IMR-90 (cell line): Measurements from ENCODE around the gene EPHB6. TPM values are rescaled to one million over a fixed set of nuclear protein-coding genes. Genes with fewer than 3 reads are reported as not detected.

Experiments
- ATAC-seq: fragments of 200-7000 bp; cut with Tn5 transposase; 2 replicates; pipeline ENCODE4 v1.9.1; 2020; ENCODE audit warnings: low read depth, mild to moderate bottlenecking, moderate library complexity
- BruUV-seq: library from RNA; stranded (reverse); fragments of 400-500 nt; replicated peaks from 2 replicates; lab custom pipeline; 2021; lab: Mats Ljungman, UMichigan
- CTCF ChIA-PET: fragments of 300-600 bp; formaldehyde crosslinking; extraction: SDS; loops from one replicate; lab custom pipeline; 2021; ENCODE audit warnings: antibody characterized with exemption; lab: Yijun Ruan, JAX
- POLR2A ChIA-PET: fragments of 300-600 bp; sonication (Branson Sonifier 250); formaldehyde crosslinking; loops from one replicate; lab custom pipeline; 2022; ENCODE audit warnings: antibody characterized with exemption; ENCODE audit not compliant: unreplicated experiment; lab: Charles Lee
- DNase-seq: peaks from one replicate; pipeline ENCODE4 v3.0.0; 2013
- H2AFZ ChIP-seq: replicated peaks from 2 replicates; pipeline ENCODE3; 2013; ENCODE audit warnings: low read length, mild to moderate bottlenecking; ENCODE audit not compliant: poor library complexity
- H2AK5ac ChIP-seq: 2 replicates; pipeline ENCODE4 v1.6.1; 2013; ENCODE audit warnings: low read depth, low read length, inconsistent platforms
- H2AK9ac ChIP-seq: replicated peaks from 2 replicates; pipeline ENCODE3; 2013; ENCODE audit warnings: mild to moderate bottlenecking, low read depth, low read length, moderate library complexity; ENCODE audit not compliant: poor library complexity
- H2BK120ac ChIP-seq: 2 replicates; pipeline ENCODE4 v1.6.1; 2013; ENCODE audit warnings: low read depth, low read length, inconsistent platforms
- H2BK15ac ChIP-seq: 3 replicates; pipeline ENCODE4 v1.6.1; 2013; ENCODE audit warnings: low read depth, low read length, inconsistent platforms
- H2BK20ac ChIP-seq: 2 replicates; pipeline ENCODE4 v1.6.1; 2013; ENCODE audit warnings: low read depth, mild to moderate bottlenecking, inconsistent platforms, low read length, moderate library complexity
- H2BK5ac ChIP-seq: 2 replicates; pipeline ENCODE4 v1.6.1; 2013; ENCODE audit warnings: mild to moderate bottlenecking, low read depth, low read length, inconsistent platforms; ENCODE audit not compliant: poor library complexity, severe bottlenecking
- H3K14ac ChIP-seq: replicated peaks from 2 replicates; pipeline ENCODE4 v1.6.1; 2013; ENCODE audit warnings: low read depth, low read length, inconsistent platforms
- H3K18ac ChIP-seq: 2 replicates; pipeline ENCODE4 v1.6.1; 2013; ENCODE audit warnings: low read depth, low read length, control low read depth
- H3K23ac ChIP-seq: 2 replicates; pipeline ENCODE4 v1.6.1; 2013; ENCODE audit warnings: low read depth, low read length, inconsistent platforms
- H3K27ac ChIP-seq: 2 replicates; pipeline ENCODE4 v1.5.1; 2013; ENCODE audit warnings: mild to moderate bottlenecking, control low read depth, low read length; ENCODE audit not compliant: insufficient read depth
- H3K27me3 ChIP-seq: 2 replicates; pipeline ENCODE4 v1.6.1; 2013; ENCODE audit warnings: low read length; ENCODE audit not compliant: control insufficient read depth, insufficient read depth
- H3K36me3 ChIP-seq: 2 replicates; pipeline ENCODE4 v1.6.1; 2013; ENCODE audit warnings: low read length, mixed read lengths; ENCODE audit not compliant: control insufficient read depth, insufficient read depth
- H3K4ac ChIP-seq: 2 replicates; pipeline ENCODE4 v1.6.1; 2013; ENCODE audit warnings: low read depth, low read length, inconsistent platforms
- H3K4me1 ChIP-seq: 2 replicates; pipeline ENCODE4 v1.6.1; 2013; ENCODE audit warnings: low read length, mixed read lengths; ENCODE audit not compliant: control insufficient read depth, insufficient read depth
- H3K4me2 ChIP-seq: 2 replicates; pipeline ENCODE4 v1.6.1; 2013; ENCODE audit warnings: low read depth, mild to moderate bottlenecking, control low read depth, low read length, moderate library complexity
- H3K4me3 ChIP-seq: 2 replicates; pipeline ENCODE4 v1.5.1; 2013; ENCODE audit warnings: low read depth, mild to moderate bottlenecking, control low read depth, low read length, moderate library complexity; ENCODE audit not compliant: insufficient read depth
- H3K56ac ChIP-seq: 2 replicates; pipeline ENCODE4 v1.6.1; 2013; ENCODE audit warnings: low read length, inconsistent platforms; ENCODE audit not compliant: insufficient read depth; ENCODE audit errors: extremely low read depth
- H3K79me1 ChIP-seq, 2 experiments: 2 replicates each; pipeline ENCODE4 v1.6.1; 2013; ENCODE audit warnings: low read length in 2 of 2, inconsistent platforms in 1 of 2, low read depth in 1 of 2
- H3K9ac ChIP-seq: 2 replicates; pipeline ENCODE4 v1.6.1; 2013; ENCODE audit warnings: low read depth, low read length, control low read depth
- H3K9me1 ChIP-seq: 2 replicates; pipeline ENCODE4 v1.6.1; 2013; ENCODE audit warnings: low read length, inconsistent platforms; ENCODE audit not compliant: insufficient read depth
- H3K9me3 ChIP-seq: 2 replicates; pipeline ENCODE4 v1.6.1; 2013; ENCODE audit warnings: low read length; ENCODE audit not compliant: control insufficient read depth, insufficient read depth
- H4K20me1 ChIP-seq: 2 replicates; pipeline ENCODE4 v1.6.1; 2013; ENCODE audit warnings: low read length, inconsistent platforms; ENCODE audit not compliant: insufficient read depth
- H4K5ac ChIP-seq: 2 replicates; pipeline ENCODE4 v1.6.1; 2013; ENCODE audit warnings: mild to moderate bottlenecking, low read depth, low read length, control low read depth
- H4K8ac ChIP-seq, 2 experiments: 2 replicates each; pipeline ENCODE4 v1.6.1; 2013; ENCODE audit warnings: low read depth in 2 of 2, low read length in 2 of 2, control low read depth in 1 of 2, inconsistent platforms in 1 of 2
- H4K91ac ChIP-seq: 2 replicates; pipeline ENCODE4 v1.6.1; 2013; ENCODE audit warnings: low read depth, low read length, inconsistent platforms; ENCODE audit not compliant: insufficient read depth
- BHLHE40 ChIP-seq: fragments of 150-350 bp; IDR thresholded peaks from 2 replicates; pipeline ENCODE4 v1.6.1; 2016; ENCODE audit warnings: mild to moderate bottlenecking, low read depth, low read length
- CEBPB ChIP-seq: IDR thresholded peaks from 2 replicates; pipeline ENCODE4 v1.6.1; 2012; ENCODE audit warnings: low read depth, low read length, improper control_type of control experiment
- FOS ChIP-seq: fragments of 150-350 bp; IDR thresholded peaks from 2 replicates; pipeline ENCODE4 v1.6.1; 2016; ENCODE audit warnings: low read depth, low read length
- MAFK ChIP-seq: IDR thresholded peaks from 2 replicates; pipeline ENCODE4 v1.6.1; 2012; ENCODE audit warnings: low read depth, low read length, improper control_type of control experiment
- MAZ ChIP-seq: IDR thresholded peaks from 2 replicates; pipeline ENCODE4 v1.6.1; 2012; ENCODE audit warnings: low read depth, mild to moderate bottlenecking, low read length, improper control_type of control experiment, moderate library complexity, borderline replicate concordance
- NFE2L2 ChIP-seq: fragments of 150-350 bp; IDR thresholded peaks from 2 replicates; pipeline ENCODE4 v1.6.1; 2016; ENCODE audit warnings: low read depth, mild to moderate bottlenecking, low read length
- POLR2A ChIP-seq: IDR thresholded peaks from 2 replicates; pipeline ENCODE4 v1.6.1; 2012; ENCODE audit warnings: mild to moderate bottlenecking, low read depth, low read length
- RAD21 ChIP-seq: IDR thresholded peaks from 2 replicates; pipeline ENCODE4 v1.6.1; 2012; ENCODE audit warnings: low read length, improper control_type of control experiment
- USF2 ChIP-seq: fragments of 150-350 bp; IDR thresholded peaks from 2 replicates; pipeline ENCODE4 v1.6.1; 2017; ENCODE audit warnings: mild to moderate bottlenecking, antibody characterized with exemption, low read length, low read depth
- WGBS, 2 experiments: methylation state at CpG; one replicate each; pipeline versions ENCODE4 v1.1.5 to v1.1.7; 2013; ENCODE audit warnings: missing lambda C conversion rate in 2 of 2; ENCODE audit not compliant: insufficient read length in 1 of 2; ENCODE audit errors: extremely low coverage in 2 of 2; 5-methylcytosine and 5-hydroxymethylcytosine counted together
- dilution Hi-C: fragments of 300-500 bp; cut with HindIII; formaldehyde crosslinking; loops from one replicate; pipeline ENCODE4 v1.14.3; 2018; ENCODE audit warnings: low sequenced_read_pairs; ENCODE audit not compliant: unreplicated experiment
- in situ Hi-C: fragments of 300-500 bp; cut with MboI; formaldehyde crosslinking; loops from 3 replicates; pipeline ENCODE4 v1.14.3; 2019; ENCODE audit warnings: low sequenced_read_pairs, inconsistent platforms, mixed read lengths
- intact Hi-C: fragments of 100-400 bp; cut with micrococcal nuclease; formaldehyde crosslinking; loops from 2 replicates; pipeline ENCODE4 v1.10.0; 2022
- polyA plus RNA-seq, 3 experiments: library from polyadenylated mRNA; depleted of rRNA; stranded (reverse); fragments of >200 nt; gene quantifications; 2 replicates each; pipeline ENCODE4 v1.2.3, GENCODE V29; 2012; ENCODE audit warnings: low replicate concordance in 1 of 3
- total RNA-seq: library from RNA; depleted of rRNA; stranded (reverse); fragments of >200 nt; gene quantifications from 2 replicates; pipeline ENCODE4 v1.2.3, GENCODE V29; 2012
- TF ChIP-seq, protein P1 (sequence below): conservative IDR thresholded peaks from 2 replicates; pipeline ENCODE4 v1.5.1; 2012; ENCODE audit warnings: mild to moderate bottlenecking, low read depth, low read length, improper control_type of control experiment

The EPHB6 gene
- total and polyA plus RNA-seq, 2 of the 4 experiments (the other 2 are of a cell fraction): under 0.01 to 0.60 TPM

DNA sequence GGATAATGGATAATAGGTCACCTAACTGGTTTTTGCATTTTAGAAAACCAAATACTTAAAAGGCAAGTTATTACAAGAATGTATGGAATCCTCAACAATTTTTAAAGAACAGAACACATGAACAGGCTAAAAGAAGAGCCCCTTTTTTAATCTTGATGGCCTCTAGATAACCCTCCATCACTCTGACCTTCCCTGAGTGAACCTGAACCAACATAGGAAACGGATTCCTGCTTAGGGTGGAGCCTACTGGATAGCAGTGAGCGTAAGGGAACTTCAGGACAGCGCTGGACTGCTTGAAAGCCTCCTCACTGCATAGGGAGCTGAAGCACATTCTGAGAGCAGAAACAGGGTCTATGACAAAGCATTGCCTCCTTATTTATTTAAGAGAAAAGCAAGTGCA lies 58.2 kb downstream of the EPHB6 start:
- H2AK9ac ChIP-seq: no peak overlapping the region
- no peak overlapping the region for H2BK15ac ChIP-seq
- no peak overlapping the region for H4K91ac ChIP-seq
- in situ Hi-C loops (no loop called here), intact Hi-C loops (no loop called here), dilution Hi-C loops (no loop called here)
- no peak overlapping the region for H3K18ac ChIP-seq
- no peaks in the 10 kb centered on the region for H3K79me1 ChIP-seq
- no peaks in the 10 kb centered on the region for H4K20me1 ChIP-seq
- H3K27me3 ChIP-seq: no peaks in the 10 kb centered on the region
- no peak overlapping the region for H2BK120ac ChIP-seq
- no CpG with 5 or more reads among the region's 3 CpGs for WGBS, 2 experiments
- no peaks in the 10 kb centered on the region for H3K9me1 ChIP-seq
- BruUV-seq: no TSS peak
- H2BK5ac ChIP-seq: no peak overlapping the region
- H3K56ac ChIP-seq: no peak overlapping the region
- H3K4ac ChIP-seq: no peak overlapping the region
- no peak overlapping the region for H3K27ac ChIP-seq
- no peak overlapping the region for H2BK20ac ChIP-seq
- peaks cover 2% of the 10 kb centered on the region; the same call in 1 of the 2 replicates for H3K9me3 ChIP-seq
- no peak overlapping the region for H4K5ac ChIP-seq
- TF ChIP-seq RAD21: no peak
- no peak for TF ChIP-seq MAZ
- TF ChIP-seq USF2: no peak
- no peak for TF ChIP-seq NFE2L2
- TF ChIP-seq FOS: no peak
- no peak for TF ChIP-seq CEBPB
- no peak for TF ChIP-seq MAFK
- TF ChIP-seq POLR2A: no peak
- no peak for TF ChIP-seq BHLHE40
- TF ChIP-seq, protein P1, sequence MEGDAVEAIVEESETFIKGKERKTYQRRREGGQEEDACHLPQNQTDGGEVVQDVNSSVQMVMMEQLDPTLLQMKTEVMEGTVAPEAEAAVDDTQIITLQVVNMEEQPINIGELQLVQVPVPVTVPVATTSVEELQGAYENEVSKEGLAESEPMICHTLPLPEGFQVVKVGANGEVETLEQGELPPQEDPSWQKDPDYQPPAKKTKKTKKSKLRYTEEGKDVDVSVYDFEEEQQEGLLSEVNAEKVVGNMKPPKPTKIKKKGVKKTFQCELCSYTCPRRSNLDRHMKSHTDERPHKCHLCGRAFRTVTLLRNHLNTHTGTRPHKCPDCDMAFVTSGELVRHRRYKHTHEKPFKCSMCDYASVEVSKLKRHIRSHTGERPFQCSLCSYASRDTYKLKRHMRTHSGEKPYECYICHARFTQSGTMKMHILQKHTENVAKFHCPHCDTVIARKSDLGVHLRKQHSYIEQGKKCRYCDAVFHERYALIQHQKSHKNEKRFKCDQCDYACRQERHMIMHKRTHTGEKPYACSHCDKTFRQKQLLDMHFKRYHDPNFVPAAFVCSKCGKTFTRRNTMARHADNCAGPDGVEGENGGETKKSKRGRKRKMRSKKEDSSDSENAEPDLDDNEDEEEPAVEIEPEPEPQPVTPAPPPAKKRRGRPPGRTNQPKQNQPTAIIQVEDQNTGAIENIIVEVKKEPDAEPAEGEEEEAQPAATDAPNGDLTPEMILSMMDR: no peak
- ATAC-seq: no peak
- no peak overlapping the region for H3K9ac ChIP-seq
- no peak overlapping the region for H2AK5ac ChIP-seq
- no peaks in the 10 kb centered on the region for H3K36me3 ChIP-seq
- no peaks in the 10 kb centered on the region for H3K4me1 ChIP-seq
- no peak overlapping the region for H3K4me3 ChIP-seq
- no peak for DNase-seq
- H3K23ac ChIP-seq: no peak overlapping the region
- H2AFZ ChIP-seq: no peak overlapping the region
- no peak overlapping the region for H3K4me2 ChIP-seq
- H4K8ac ChIP-seq: no peak overlapping the region
- POLR2A ChIA-PET: no interaction called here
- no peak overlapping the region for H3K14ac ChIP-seq
- CTCF ChIA-PET: no interaction called here
